ENCODE data around the gene APMAP. TPM values are rescaled to one million over a fixed set of nuclear protein-coding genes. Genes with fewer than 3 reads are reported as not detected.
A peak's percentile ranks its signal among the peaks of the same experiment; 100 is the strongest.
"Not testable (repeated sequence)": the region's sequence is repeated elsewhere in the genome, so short reads cannot be mapped to it uniquely, and the experiment has no call there.

The APMAP gene
- polyA plus RNA-seq, 1 donor from 2014 or later: 42.0 TPM

- H3K4me1 Mint-ChIP-seq: no peaks in the 10 kb centered on the region
- H3K27ac Mint-ChIP-seq: no peak overlapping the region
- H3K4me3 Mint-ChIP-seq: no peak overlapping the region
- no peaks in the 10 kb centered on the region for H3K27me3 Mint-ChIP-seq
- H3K36me3 Mint-ChIP-seq: peaks cover 16% of the 10 kb centered on the region
- no peaks in the 10 kb centered on the region for H3K9me3 Mint-ChIP-seq
Observed at GRCh38 chr20:25005661-25006060, 13.1 kb upstream of the APMAP start.

GRCh38 chr20:25005220-25005619, 12.7 kb upstream of the APMAP start:
- Mint-ChIP-seq H3K27ac (no peak overlapping the region), H3K27me3 (no peaks in the 10 kb centered on the region), H3K9me3 (no peaks in the 10 kb centered on the region), H3K4me1 (no peaks in the 10 kb centered on the region), H3K4me3 (no peak overlapping the region), H3K36me3 (peaks cover 14% of the 10 kb centered on the region)

- H3K27ac Mint-ChIP-seq: no peak overlapping the region
- peaks cover 0 to 6% (median 3%) of the 10 kb centered on the region in 3 donors for H3K4me1 Mint-ChIP-seq
- H3K9me3 Mint-ChIP-seq: no peaks in the 10 kb centered on the region
- H3K36me3 Mint-ChIP-seq: peaks cover 13% of the 10 kb centered on the region
- no peak overlapping the region for H3K4me3 Mint-ChIP-seq
- no peaks in the 10 kb centered on the region for H3K27me3 Mint-ChIP-seq
Observed at GRCh38 chr20:25003002-25003401, 10.5 kb upstream of the APMAP start.

- H3K9me3 Mint-ChIP-seq, H3K4me3 Mint-ChIP-seq, H3K27me3 Mint-ChIP-seq, H3K4me1 Mint-ChIP-seq, H3K27ac Mint-ChIP-seq: not testable (repeated sequence)
- peaks cover 11% of the 10 kb centered on the region for H3K36me3 Mint-ChIP-seq
Observed at GRCh38 chr20:25001323-25001722, 8.8 kb upstream of the APMAP start.

- H3K27me3 Mint-ChIP-seq: no peaks in the 10 kb centered on the region
- no peaks in the 10 kb centered on the region for H3K9me3 Mint-ChIP-seq
- no peak overlapping the region for H3K27ac Mint-ChIP-seq
- H3K36me3 Mint-ChIP-seq: peaks cover 8% of the 10 kb centered on the region
- peaks cover 0 to 6% (median 3%) of the 10 kb centered on the region in 3 donors for H3K4me1 Mint-ChIP-seq
- no peak overlapping the region for H3K4me3 Mint-ChIP-seq
Observed at GRCh38 chr20:25000268-25000801, 7.8 kb upstream of the APMAP start.

- no peaks in the 10 kb centered on the region for H3K27me3 Mint-ChIP-seq
- no peaks in the 10 kb centered on the region for H3K9me3 Mint-ChIP-seq
- H3K4me3 Mint-ChIP-seq: no peak overlapping the region
- peaks cover 6 to 12% (median 9%) of the 10 kb centered on the region in 3 donors for H3K4me1 Mint-ChIP-seq
- no peak overlapping the region for H3K27ac Mint-ChIP-seq
- H3K36me3 Mint-ChIP-seq: peaks cover 8% of the 10 kb centered on the region
Observed at GRCh38 chr20:24999568-24999967, 7.0 kb upstream of the APMAP start.

GRCh38 chr20:24998631-24999445, 6.3 kb upstream of the APMAP start:
- H3K9me3 Mint-ChIP-seq: no peaks in the 10 kb centered on the region

GRCh38 chr20:24998121-24998520, 5.6 kb upstream of the APMAP start:
- Mint-ChIP-seq H3K4me3 (no peak overlapping the region), H3K4me1 (peaks cover 11 to 23% (median 16%) of the 10 kb centered on the region in 3 donors), H3K27me3 (no peaks in the 10 kb centered on the region), H3K27ac (no peak overlapping the region), H3K36me3 (peaks cover 6% of the 10 kb centered on the region), H3K9me3 (no peaks in the 10 kb centered on the region)

More at GRCh38 chr20:24998631-24999445, 6.3 kb upstream of the APMAP start:
- Mint-ChIP-seq H3K27ac (no peak overlapping the region), H3K36me3 (peaks cover 8% of the 10 kb centered on the region), H3K4me1 (peaks cover 6 to 16% (median 10%) of the 10 kb centered on the region in 3 donors), H3K27me3 (no peaks in the 10 kb centered on the region), H3K4me3 (no peak overlapping the region)

GRCh38 chr20:24996449-24997377, 4.2 kb upstream of the APMAP start:
- Mint-ChIP-seq H3K4me1 (peaks cover 12 to 25% (median 19%) of the 10 kb centered on the region in 3 donors), H3K4me3 (no peak overlapping the region), H3K9me3 (no peaks in the 10 kb centered on the region), H3K36me3 (no peaks in the 10 kb centered on the region), H3K27me3 (no peaks in the 10 kb centered on the region), H3K27ac (no peak overlapping the region)

- no peaks in the 10 kb centered on the region for H3K9me3 Mint-ChIP-seq
- H3K4me3 Mint-ChIP-seq: no peak overlapping the region
- H3K4me1 Mint-ChIP-seq: peaks cover 20 to 32% (median 25%) of the 10 kb centered on the region in 3 donors
- H3K36me3 Mint-ChIP-seq: no peaks in the 10 kb centered on the region
- no peaks in the 10 kb centered on the region for H3K27me3 Mint-ChIP-seq
- no peak overlapping the region for H3K27ac Mint-ChIP-seq
Observed at GRCh38 chr20:24995741-24996448, 3.3 kb upstream of the APMAP start.

- no peaks in the 10 kb centered on the region for H3K36me3 Mint-ChIP-seq
- H3K4me3 Mint-ChIP-seq: peak overlapping the region; percentile 35 to 97 (median 75)
- no peaks in the 10 kb centered on the region for H3K27me3 Mint-ChIP-seq
- no peaks in the 10 kb centered on the region for H3K9me3 Mint-ChIP-seq
- peak overlapping the region; percentile 67 to 98 (median 95) for H3K27ac Mint-ChIP-seq
- H3K4me1 Mint-ChIP-seq: peaks cover 26 to 37% (median 33%) of the 10 kb centered on the region in 3 donors
Observed at GRCh38 chr20:24994470-24995368, 2.2 kb upstream of the APMAP start.

GRCh38 chr20:24994186-24994465, 1.6 kb upstream of the APMAP start:
- Mint-ChIP-seq H3K4me1 (peaks cover 26 to 37% (median 33%) of the 10 kb centered on the region in 3 donors), H3K4me3 (peak overlapping the region; percentile 42 to 97 (median 75)), H3K36me3 (no peaks in the 10 kb centered on the region), H3K9me3 (no peaks in the 10 kb centered on the region), H3K27ac (peak overlapping the region in 2 of 3 donors; percentile 95 to 98), H3K27me3 (no peaks in the 10 kb centered on the region)

- no peaks in the 10 kb centered on the region for H3K27me3 Mint-ChIP-seq
- peaks cover 30 to 33% (median 30%) of the 10 kb centered on the region in 3 donors for H3K4me1 Mint-ChIP-seq
Observed at GRCh38 chr20:24993337-24994185, 1.0 kb upstream of the APMAP start.

More at GRCh38 chr20:24993337-24994185, 1.0 kb upstream of the APMAP start:
- H3K9me3 Mint-ChIP-seq: no peaks in the 10 kb centered on the region
- peak overlapping the region; percentile 91 to 98 (median 96) for H3K4me3 Mint-ChIP-seq
- no peaks in the 10 kb centered on the region for H3K36me3 Mint-ChIP-seq
- peak overlapping the region; percentile 95 to 99 (median 98) for H3K27ac Mint-ChIP-seq

All from IgD-negative memory B cell (primary cell).